HEK293T (cell line): ENCODE data around the gene LRMDA.

Source experiments
- CTCF ChIA-PET: fragments of 350-600 bp; formaldehyde crosslinking; extraction: SDS; loops from one replicate; lab custom pipeline; 2021; ENCODE audit warnings: antibody characterized with exemption, inconsistent platforms; lab: Yijun Ruan, JAX
- POLR2A ChIA-PET: fragments of 350-600 bp; formaldehyde crosslinking; extraction: SDS; loops from one replicate; lab custom pipeline; 2020; ENCODE audit warnings: antibody characterized with exemption, inconsistent platforms; lab: Yijun Ruan, JAX
- DNase-seq: peaks from one replicate; pipeline ENCODE4 v3.0.0; 2012; ENCODE audit warnings: mixed read lengths; ENCODE audit errors: extremely low spot score
- ARNT ChIP-seq: fragments of 450-650 bp; IDR thresholded peaks from 2 replicates; pipeline ENCODE4 v1.6.1; 2017; ENCODE audit warnings: mild to moderate bottlenecking
- BHLHE40 ChIP-seq: fragments of 450-650 bp; IDR thresholded peaks from 2 replicates; pipeline ENCODE4 v1.6.1; 2016; ENCODE audit warnings: mild to moderate bottlenecking, moderate library complexity, borderline replicate concordance
- CTBP1 ChIP-seq: fragments of 450-650 bp; IDR thresholded peaks from 2 replicates; pipeline ENCODE4 v1.6.1; 2016; ENCODE audit warnings: borderline replicate concordance
- ELF4 ChIP-seq: fragments of 450-650 bp; IDR thresholded peaks from 2 replicates; pipeline ENCODE4 v1.6.1; 2017; ENCODE audit warnings: antibody characterized with exemption
- FOXA1 ChIP-seq: fragments of 450-650 bp; IDR thresholded peaks from 2 replicates; pipeline ENCODE4 v1.6.1; 2016; ENCODE audit warnings: mild to moderate bottlenecking
- FOXK2 ChIP-seq: fragments of 450-650 bp; IDR thresholded peaks from 2 replicates; pipeline ENCODE4 v1.6.1; 2016; ENCODE audit warnings: mild to moderate bottlenecking
- FOXM1 ChIP-seq: fragments of 450-650 bp; IDR thresholded peaks from 2 replicates; pipeline ENCODE4 v1.6.1; 2017; ENCODE audit warnings: mild to moderate bottlenecking, borderline replicate concordance
- HDGF ChIP-seq: fragments of 450-650 bp; IDR thresholded peaks from 2 replicates; pipeline ENCODE4 v1.6.1; 2017; ENCODE audit warnings: antibody characterized with exemption, borderline replicate concordance
- L3MBTL2 ChIP-seq: fragments of 450-650 bp; conservative IDR thresholded peaks from 2 replicates; pipeline ENCODE4 v1.6.1; 2016; ENCODE audit warnings: mild to moderate bottlenecking
- LEF1 ChIP-seq: fragments of 450-650 bp; IDR thresholded peaks from 2 replicates; pipeline ENCODE4 v1.6.1; 2017; ENCODE audit warnings: mild to moderate bottlenecking, borderline replicate concordance
- NFRKB ChIP-seq: fragments of 450-650 bp; IDR thresholded peaks from 2 replicates; pipeline ENCODE4 v1.6.1; 2016; ENCODE audit warnings: mild to moderate bottlenecking, moderate library complexity
- SP1 ChIP-seq: fragments of 450-650 bp; IDR thresholded peaks from 2 replicates; pipeline ENCODE4 v1.6.1; 2017
- SUZ12 ChIP-seq: fragments of 450-650 bp; IDR thresholded peaks from 2 replicates; pipeline ENCODE4 v1.6.1; 2016; ENCODE audit warnings: mild to moderate bottlenecking
- TARDBP ChIP-seq: fragments of 450-650 bp; IDR thresholded peaks from 2 replicates; pipeline ENCODE4 v1.6.1; 2016
- ZNF384 ChIP-seq: fragments of 450-650 bp; IDR thresholded peaks from 2 replicates; pipeline ENCODE4 v1.6.1; 2016
- TF ChIP-seq, protein P1 (sequence below): fragments of 450-650 bp; IDR thresholded peaks from 2 replicates; pipeline ENCODE4 v1.6.1; 2016

The LRMDA gene

DNA sequence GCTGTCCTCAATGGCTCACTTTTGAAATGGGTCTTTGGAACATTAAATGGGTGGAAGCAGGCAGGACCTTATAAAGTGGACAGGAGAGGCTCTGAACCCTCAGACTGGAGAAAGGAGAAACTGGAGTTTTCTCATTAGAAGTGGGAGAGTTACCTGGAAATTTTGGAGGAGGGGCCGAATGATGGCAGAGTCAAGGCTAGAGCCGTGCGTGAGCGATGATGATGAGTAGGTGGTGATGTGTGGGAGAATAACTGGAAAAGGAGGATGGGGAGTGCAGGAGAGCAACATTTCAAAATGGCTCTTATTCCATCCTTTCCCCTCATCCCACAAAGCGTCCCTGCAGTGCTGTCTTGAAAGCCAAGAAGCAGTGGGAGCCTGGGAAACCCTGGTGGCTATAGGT, 274.0 kb downstream of the LRMDA start:
- TF ChIP-seq FOXK2 (no peak), SUZ12 (no peak), ARNT (no peak), FOXM1 (no peak), CTBP1 (no peak), HDGF (no peak), ELF4 (no peak)
- ChIA-PET POLR2A (no interaction called here), CTCF (no interaction called here)
- DNase-seq: no peak

DNA sequence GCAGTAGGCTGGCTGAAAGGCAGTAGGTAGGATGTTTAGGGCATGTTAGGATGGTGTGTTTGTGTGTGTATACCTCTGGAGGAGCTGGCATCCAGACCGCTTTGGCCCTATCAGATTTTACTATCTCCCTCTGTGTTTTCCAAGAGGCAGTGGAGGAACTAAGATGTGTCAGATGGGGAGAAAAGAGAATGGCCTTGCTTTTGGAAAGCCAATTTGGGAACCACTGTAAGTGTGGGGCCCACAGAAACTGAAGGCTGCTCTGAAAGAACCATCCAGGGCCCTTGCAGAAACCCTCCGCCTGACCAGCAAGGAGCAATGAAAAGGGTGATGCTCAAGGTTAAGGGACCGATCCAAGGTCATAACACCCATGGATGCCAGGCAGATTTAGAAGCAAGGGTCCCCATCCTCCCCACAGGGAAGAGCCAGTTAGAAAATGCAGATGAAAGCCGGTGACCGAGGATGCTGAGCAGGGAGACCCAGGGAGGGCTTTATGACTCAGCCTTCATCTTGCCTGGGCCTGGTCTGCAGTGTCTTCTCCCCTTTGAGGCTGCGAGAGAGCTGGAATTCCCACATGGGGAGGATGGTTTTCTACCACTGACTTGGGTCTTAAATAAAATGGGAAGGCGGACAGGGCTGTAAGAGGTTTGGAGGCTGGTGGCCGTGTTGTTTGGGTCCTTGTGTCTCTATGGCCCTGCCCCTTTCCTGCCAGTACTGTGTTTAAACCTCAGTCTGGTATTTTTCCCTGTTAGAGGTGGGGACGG, 275.8 kb downstream of the LRMDA start:
- no peak for TF ChIP-seq L3MBTL2
- TF ChIP-seq HDGF: 0 out of 2 replicates have a peak, but pooled peaks have one; percentile 8
- ChIA-PET CTCF (interaction anchor here (0.7 to 1.1 kb wide), 2 partner anchors 36 to 113 kb away, joined by 3 to 4 read pairs; no protein-coding TSS in a partner anchor), POLR2A (interaction anchor here (1.0 kb wide), 1 partner anchor 305 kb away, joined by 3 read pairs; the partner anchor contains the start of gene ZNF503)
- DNase-seq: no peak

DNA sequence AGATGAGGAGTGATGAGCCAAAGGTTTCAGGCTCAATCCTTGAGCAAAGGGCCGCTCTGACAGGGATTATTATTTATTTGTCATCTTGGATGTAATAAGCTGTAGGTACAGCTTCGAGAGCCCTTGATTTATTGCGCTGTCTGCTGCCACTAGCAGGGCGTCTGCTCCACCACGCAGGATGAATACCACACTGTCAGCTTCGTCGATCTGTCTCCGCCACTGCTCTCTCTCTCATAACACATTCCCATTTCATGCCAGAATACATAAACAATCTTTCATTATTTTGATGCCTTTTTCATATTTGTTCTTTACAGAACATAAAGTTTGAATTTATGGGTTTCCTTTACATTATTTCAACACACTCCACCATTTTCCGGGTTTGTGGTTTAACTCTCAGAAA, 276.6 kb downstream of the LRMDA start:
- no peak for TF ChIP-seq ZNF384
- TF ChIP-seq HDGF: no peak
- TF ChIP-seq NFRKB: no peak
- TF ChIP-seq ELF4: no peak
- peak; percentile 71; the same call in 1 of the 2 replicates for TF ChIP-seq CTBP1
- TF ChIP-seq, protein P1, sequence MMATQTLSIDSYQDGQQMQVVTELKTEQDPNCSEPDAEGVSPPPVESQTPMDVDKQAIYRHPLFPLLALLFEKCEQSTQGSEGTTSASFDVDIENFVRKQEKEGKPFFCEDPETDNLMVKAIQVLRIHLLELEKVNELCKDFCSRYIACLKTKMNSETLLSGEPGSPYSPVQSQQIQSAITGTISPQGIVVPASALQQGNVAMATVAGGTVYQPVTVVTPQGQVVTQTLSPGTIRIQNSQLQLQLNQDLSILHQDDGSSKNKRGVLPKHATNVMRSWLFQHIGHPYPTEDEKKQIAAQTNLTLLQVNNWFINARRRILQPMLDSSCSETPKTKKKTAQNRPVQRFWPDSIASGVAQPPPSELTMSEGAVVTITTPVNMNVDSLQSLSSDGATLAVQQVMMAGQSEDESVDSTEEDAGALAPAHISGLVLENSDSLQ: peak; percentile 96
- TF ChIP-seq SUZ12: no peak
- TF ChIP-seq SP1: no peak
- no peak for TF ChIP-seq L3MBTL2
- no peak for TF ChIP-seq FOXA1
- no peak for TF ChIP-seq BHLHE40
- TF ChIP-seq TARDBP: no peak
- CTCF ChIA-PET: interaction anchor here (0.9 to 1.1 kb wide), 2 partner anchors 85 to 114 kb away, joined by 4 to 5 read pairs; no protein-coding TSS in a partner anchor
- no peak for DNase-seq
- POLR2A ChIA-PET: interaction anchor here (1.0 kb wide), 1 partner anchor 306 kb away, joined by 3 read pairs; the partner anchor contains the start of gene ZNF503

DNA sequence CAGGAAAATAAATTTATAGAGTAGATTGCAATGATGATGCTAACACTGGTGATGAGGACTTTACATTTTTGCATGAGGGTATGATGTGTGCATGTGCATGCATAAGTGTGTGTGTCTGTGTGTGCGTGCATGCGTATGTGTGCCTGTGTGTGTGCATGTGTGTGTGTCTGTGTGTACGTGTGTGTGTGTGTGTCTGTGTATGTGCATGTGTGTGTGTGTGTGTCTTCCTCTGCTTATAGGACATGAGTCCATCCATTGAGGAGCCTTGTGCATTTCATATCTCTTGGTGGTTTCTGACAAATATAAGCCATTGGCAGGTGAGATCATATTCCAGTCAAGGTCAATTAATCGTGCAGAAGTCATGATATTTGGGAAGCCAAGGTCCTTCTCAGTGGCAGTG, 277.8 kb downstream of the LRMDA start:
- no peak for DNase-seq
- ChIA-PET POLR2A (interaction anchor here (0.6 to 0.9 kb wide), 2 partner anchors 202 to 307 kb away, joined by 3 to 4 read pairs; partner anchors contain the start of gene ZNF503), CTCF (interaction anchor here (0.9 kb wide), 1 partner anchor 87 kb away, joined by 5 read pairs; no protein-coding TSS in a partner anchor)
- TF ChIP-seq TARDBP: no peak
- TF ChIP-seq FOXK2: no peak
- no peak for TF ChIP-seq LEF1
- TF ChIP-seq BHLHE40: no peak
- no peak for TF ChIP-seq CTBP1
- no peak for TF ChIP-seq SP1
- TF ChIP-seq HDGF: no peak
- no peak for TF ChIP-seq ARNT
- no peak for TF ChIP-seq SUZ12
- TF ChIP-seq NFRKB: no peak
- TF ChIP-seq FOXM1: no peak
- no peak for TF ChIP-seq ZNF384
- no peak for TF ChIP-seq ELF4
- TF ChIP-seq FOXA1: no peak
- TF ChIP-seq L3MBTL2: no peak

DNA sequence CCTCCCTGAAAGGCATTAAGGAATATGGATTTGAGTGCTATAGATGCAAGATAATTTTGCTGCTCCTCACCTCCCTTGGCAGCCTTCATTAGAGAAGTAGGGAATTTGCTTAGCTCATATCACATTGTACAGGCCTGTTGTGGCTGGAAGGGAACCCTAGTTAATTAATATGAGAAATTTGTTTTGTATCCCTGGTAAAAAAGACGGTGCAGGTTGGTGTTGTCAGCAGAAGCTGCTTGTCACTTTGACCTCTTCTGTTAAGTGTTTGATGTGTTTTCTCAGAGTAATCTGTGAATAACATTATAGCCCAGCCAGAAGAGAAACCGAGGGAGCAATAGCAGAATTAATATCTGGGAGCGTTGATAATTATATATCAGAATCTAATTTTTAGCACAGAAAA, 278.4 kb downstream of the LRMDA start:
- ChIA-PET POLR2A (interaction anchor here (0.9 kb wide), 1 partner anchor 308 kb away, joined by 4 read pairs; the partner anchor contains the start of gene ZNF503), CTCF (no interaction called here)
- TF ChIP-seq BHLHE40 (no peak), NFRKB (no peak), ZNF384 (no peak), SUZ12 (no peak), TARDBP (no peak), SP1 (no peak), FOXA1 (no peak), ELF4 (no peak), HDGF (no peak), ARNT (no peak), FOXM1 (no peak), L3MBTL2 (no peak), FOXK2 (no peak), CTBP1 (no peak), LEF1 (no peak)
- TF ChIP-seq, protein P1: no peak

DNA sequence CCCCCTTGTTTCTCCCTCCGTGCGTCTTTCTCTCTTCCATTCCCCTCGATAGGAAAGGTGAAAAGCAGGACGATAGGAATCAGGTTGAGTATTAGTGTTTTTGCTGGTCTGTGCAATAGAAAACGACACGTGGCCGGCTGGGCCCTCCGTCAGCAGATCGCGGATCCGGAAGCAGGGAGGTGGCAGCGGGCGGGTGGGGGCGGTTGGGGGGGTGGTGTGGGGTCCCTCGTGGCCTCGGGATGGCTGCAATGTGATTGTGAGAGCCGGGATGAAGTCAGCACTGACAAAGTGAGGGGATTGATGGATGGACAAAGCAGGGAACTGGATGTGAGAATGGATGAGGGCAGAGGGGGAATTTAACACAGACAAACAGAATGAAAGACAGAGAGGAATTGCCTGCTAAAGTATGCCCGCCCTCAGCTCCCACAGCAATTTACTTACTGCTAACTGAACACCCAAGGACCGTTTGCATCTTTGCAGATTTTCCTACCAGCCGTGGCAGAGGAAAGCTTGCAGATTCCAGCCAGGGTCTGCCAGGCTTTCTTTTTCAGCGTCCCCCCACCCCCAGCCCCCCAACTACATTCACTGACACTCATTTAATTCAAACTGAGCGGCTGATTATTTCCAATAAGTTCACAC, 280.9 kb downstream of the LRMDA start:
- TF ChIP-seq SUZ12: no peak
- TF ChIP-seq HDGF: no peak
- TF ChIP-seq L3MBTL2: peak; percentile 22; the same call in 1 of the 2 replicates
- no peak for TF ChIP-seq ELF4
- TF ChIP-seq CTBP1: no peak
- TF ChIP-seq TARDBP: no peak
- TF ChIP-seq, protein P1: peak; percentile 44
- ChIA-PET CTCF (no interaction called here), POLR2A (interaction anchor here (1.1 kb wide), 1 partner anchor 310 kb away, joined by 4 read pairs; the partner anchor contains the start of gene ZNF503)
- peak; percentile 37 for DNase-seq

More for the DNA sequence above, 278.4 kb downstream of the LRMDA start:
- no peak for DNase-seq
